ENCODE results near the gene MYOZ2. TPM values are rescaled to one million over a fixed set of nuclear protein-coding genes. Genes with fewer than 3 reads are reported as not detected.

Gene MYOZ2
- total RNA-seq, 4 donors from 2014 or later: 0.17 to 0.44 TPM; not detected in 2

GRCh38 chr4:119229908-119230687, 94.5 kb downstream of the MYOZ2 start:
- no peak for TF ChIP-seq CTCF (IDR thresholded peaks at IDR 0.05; ENCODE audit: low read depth)

GRCh38 chr4:119231491-119231890, 95.9 kb downstream of the MYOZ2 start:
- no peak for TF ChIP-seq CTCF (IDR thresholded peaks at IDR 0.05; ENCODE audit: low read depth)

- TF ChIP-seq CTCF (IDR thresholded peaks at IDR 0.05; ENCODE audit: low read depth): no peak
Measured at GRCh38 chr4:119232286-119232685, 96.7 kb downstream of the MYOZ2 start.

- TF ChIP-seq CTCF (IDR thresholded peaks at IDR 0.05; ENCODE audit: low read depth): no peak
Measured at GRCh38 chr4:119233191-119233590, 97.6 kb downstream of the MYOZ2 start.

- no peak for TF ChIP-seq CTCF (IDR thresholded peaks at IDR 0.05; ENCODE audit: low read depth)
Measured at GRCh38 chr4:119233750-119234149, 98.1 kb downstream of the MYOZ2 start.

GRCh38 chr4:119237201-119237600, 101.6 kb downstream of the MYOZ2 start:
- no peak for TF ChIP-seq CTCF (IDR thresholded peaks at IDR 0.05; ENCODE audit: low read depth)

Other genes with a start within 250 kb of the MYOZ2 start
- 10 to 100 TPM; 23.1 to 63.8 (median 42.4) TPM for gene SYNPO2, start 247.0 kb upstream of the MYOZ2 start, total RNA-seq
- 100 to 1,000 TPM; 162 to 204 (median 167) TPM for gene USP53, start 76.9 kb downstream of the MYOZ2 start, total RNA-seq
- not detected for gene FABP2, start 186.3 kb downstream of the MYOZ2 start, total RNA-seq